OCI-M2 (cell line): ENCODE data around the gene DNAJC5.

Experiments
- DNase-seq: peaks from one replicate; lab custom pipeline; 2025; ENCODE audit not compliant: unreplicated experiment; lab: John Stamatoyannopoulos, UW

Gene DNAJC5

DNA sequence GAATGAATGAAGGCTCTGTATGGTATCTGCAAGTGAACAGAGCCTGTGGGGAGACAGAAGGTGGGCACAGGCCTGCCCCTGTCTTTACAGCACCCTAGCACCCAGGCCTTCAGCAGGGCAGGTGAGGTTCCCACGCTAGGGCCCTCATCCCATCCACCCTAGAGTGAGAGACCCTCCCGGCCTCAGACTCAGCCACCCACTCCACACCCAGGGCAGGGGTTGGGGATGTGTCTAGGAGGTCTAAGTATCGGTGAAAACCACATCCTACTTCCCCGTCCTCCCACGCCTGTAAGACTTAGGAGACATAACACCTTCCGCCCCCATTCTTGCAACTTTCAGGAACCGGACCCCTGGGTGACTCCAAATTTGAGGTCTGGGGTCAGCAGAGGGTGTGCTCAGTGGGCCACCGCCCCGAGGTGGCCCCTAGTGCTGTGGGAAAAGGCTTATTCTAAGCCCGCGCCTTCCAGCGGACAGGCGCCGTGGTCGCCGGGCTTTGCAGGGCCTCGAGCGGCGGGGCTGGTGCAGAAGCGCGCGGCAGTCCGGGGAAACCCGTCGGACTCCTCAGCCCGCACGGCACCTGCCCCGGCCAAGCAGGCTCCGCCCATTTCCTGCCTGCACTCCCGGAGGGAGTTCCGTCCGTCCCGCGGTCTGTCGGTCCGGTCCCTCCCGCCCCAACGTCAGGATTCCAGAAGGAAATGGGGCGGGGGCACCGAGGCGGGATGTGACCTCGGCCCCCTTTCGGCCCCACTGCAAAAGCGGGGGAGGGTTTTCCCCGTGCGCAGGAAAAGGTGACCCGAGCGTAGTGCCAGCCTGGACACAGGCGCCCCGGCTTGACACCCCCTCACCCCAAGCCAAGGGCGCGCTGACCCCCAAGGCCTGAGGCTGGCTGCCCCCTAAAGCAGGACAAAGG lies 83.6 kb downstream of the DNAJC5 start:
- DNase-seq: no peak

DNA sequence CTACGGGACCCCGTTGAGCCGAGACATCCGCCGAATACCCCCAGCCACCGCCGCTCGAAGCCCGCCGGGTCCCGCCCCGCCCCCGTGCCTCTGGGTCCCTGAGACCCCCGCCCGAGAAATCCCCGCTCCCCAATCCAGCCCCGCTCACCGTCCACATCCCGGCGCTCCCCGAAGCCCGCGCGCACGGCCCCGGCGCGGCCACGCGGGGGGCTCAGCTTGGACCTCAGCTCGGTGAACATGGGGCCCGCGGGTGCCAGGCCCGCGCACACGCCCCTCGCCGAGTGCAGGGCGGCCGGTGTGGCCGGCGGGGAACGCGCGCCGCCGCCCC lies 84.3 kb downstream of the DNAJC5 start:
- no peak for DNase-seq

DNA sequence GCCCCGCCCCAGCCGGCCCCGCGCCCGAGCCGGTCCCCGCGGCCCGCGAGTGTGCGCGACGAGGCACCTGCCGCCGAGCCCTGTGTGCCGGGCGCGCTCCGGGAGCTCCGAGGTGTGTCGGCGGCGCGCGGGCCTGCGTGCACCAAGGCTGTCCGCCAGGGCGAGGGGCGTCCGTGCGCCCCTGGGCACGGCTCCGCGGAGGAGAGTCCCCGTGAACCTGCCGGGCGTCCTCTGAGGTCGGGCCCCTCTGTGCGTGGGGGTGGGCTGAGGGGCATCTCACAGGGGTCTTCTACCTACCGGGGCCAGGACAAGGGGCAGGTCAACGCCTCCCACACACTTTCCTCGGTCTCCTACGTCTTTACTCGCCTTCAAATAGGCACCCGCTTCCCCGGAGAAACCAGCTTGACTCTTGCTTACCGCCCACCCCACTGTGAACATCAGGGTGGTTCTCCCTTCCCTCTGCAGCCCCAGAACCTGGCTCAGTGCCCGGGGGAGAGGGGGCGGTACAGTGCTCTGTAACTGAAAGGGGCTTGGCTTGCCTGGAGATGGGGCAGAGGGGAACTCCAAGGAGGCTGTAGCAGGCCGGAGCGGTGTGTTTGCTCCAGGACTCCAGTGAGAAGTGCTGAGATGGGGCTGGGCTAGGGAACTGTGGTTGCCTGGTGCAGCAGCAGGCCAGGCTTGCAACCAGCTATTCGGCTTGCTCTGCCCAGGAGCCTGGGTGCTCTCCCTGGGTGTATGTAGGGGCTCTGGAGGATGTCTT lies 84.8 kb downstream of the DNAJC5 start, which contains the start of gene SAMD10:
TSS of gene SAMD10 (minus strand) at position 86 of the 760 bp plus-strand sequence. CDS start 175 bp downstream, outside the sequence.
- DNase-seq: no peak

DNA sequence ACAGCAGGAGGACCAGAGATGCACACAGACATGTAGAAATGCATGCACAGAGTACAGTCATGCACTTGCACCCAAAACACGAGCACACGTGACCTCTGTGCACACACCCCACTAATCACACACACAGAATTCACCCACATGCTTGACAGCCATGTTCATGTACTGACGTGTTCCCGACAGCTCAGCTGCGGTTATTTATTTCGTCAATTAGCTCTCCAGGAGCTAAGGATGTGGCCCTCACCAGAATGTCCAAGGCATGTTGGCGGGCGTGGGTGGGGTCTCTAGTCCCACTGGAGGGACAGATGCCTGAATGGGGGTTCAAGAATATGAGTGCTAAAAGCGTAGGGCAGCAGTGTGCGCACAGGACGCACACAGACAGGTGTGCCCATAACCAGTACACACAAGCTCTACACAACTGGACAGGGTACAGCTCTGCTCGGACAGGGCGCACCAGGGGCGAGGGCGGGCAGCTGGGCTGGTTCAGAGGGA lies 85.4 kb downstream of the DNAJC5 start:
- DNase-seq: no peak

DNA sequence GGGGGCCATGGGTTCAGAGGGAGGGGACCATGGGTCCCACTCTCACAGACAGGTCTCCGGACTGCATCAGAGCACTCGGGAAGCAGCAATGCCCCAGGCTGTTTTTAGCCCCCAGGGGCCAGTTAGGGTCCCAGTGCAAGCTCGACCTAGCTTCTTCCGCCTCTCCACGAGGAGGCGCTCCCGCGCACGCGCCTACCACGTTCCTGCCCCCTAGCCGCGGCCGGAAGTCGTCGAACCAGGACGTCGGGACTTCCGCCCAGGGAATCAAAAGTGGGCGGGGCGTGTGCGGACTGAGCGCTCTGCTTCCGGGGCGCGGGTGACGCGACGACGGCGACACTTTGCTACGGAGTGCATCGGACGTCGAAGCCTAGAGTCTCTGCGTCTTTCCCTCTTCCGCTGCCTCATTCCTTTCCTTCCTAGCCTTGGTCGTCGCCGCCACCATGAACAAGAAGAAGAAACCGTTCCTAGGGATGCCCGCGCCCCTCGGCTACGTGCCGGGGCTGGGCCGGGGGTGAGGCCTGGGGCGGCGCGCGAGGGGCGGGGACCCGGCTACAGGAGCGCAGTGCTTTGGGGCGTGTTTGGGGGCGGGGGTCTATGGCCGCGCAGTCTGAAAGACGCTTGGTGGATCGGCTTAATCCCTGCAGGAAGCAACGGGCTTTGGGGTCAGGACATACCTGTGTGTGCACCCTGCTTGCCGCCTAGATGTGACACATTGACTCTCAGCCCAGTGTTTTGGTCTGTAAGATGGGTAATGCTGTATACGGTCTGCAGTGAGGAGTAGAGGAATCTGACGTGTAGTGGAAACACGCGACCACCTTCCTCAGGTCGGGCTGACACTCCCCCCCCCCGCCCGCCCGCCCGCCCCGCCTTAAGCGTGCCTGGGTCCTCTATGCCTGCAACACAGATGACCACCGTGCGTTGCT lies 86.1 kb downstream of the DNAJC5 start, which contains the start of gene PRPF6:
TSS of gene PRPF6 (plus strand) at position 327 of the 923 bp plus-strand sequence. CDS start at position 441, 114 bp downstream.
- peak; percentile 76 for DNase-seq

DNA sequence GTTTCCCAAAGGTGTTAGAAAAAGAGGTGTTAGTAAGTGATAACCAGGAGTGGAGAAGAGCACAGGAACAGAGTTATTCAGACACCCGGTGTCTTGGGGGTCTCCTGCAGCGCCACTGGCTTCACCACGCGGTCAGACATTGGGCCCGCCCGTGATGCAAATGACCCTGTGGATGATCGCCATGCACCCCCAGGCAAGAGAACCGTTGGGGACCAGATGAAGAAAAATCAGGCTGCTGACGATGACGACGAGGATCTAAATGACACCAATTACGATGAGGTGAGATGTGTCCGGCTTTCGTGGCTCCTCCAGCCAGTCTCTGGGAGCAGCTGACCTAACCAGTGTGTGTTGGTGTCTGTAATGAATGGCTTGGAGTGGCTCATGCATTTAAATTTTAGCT lies 88.0 kb downstream of the DNAJC5 start:
- DNase-seq: no peak
